ENCODE data around the gene MTERF4.

Gene MTERF4

GRCh38 chr2:241067501-241068135, 34.5 kb downstream of the MTERF4 start:
- no peak for DNase-seq

- DNase-seq: peak in 1 of 2 experiments; percentile 5
Observed at GRCh38 chr2:241066893-241067341, 35.2 kb downstream of the MTERF4 start.

- DNase-seq: no peak
Observed at GRCh38 chr2:241066171-241066892, 35.8 kb downstream of the MTERF4 start.

- DNase-seq: no peak
Observed at GRCh38 chr2:241065355-241065803, 36.7 kb downstream of the MTERF4 start.

GRCh38 chr2:241064802-241065354, 37.2 kb downstream of the MTERF4 start:
- no peak for DNase-seq

- DNase-seq: no peak
Observed at GRCh38 chr2:241064008-241064801, 37.9 kb downstream of the MTERF4 start.

GRCh38 chr2:241063587-241063986, 38.5 kb downstream of the MTERF4 start:
- no peak for DNase-seq

GRCh38 chr2:241063093-241063551, 39.0 kb downstream of the MTERF4 start:
- DNase-seq: no peak

- no peak for DNase-seq
Observed at GRCh38 chr2:241062389-241063092, 39.5 kb downstream of the MTERF4 start.

GRCh38 chr2:241061275-241061674, 40.8 kb downstream of the MTERF4 start:
- DNase-seq: no peak

- DNase-seq: no peak
Observed at GRCh38 chr2:241053576-241054251, 48.4 kb downstream of the MTERF4 start.

- no peak for DNase-seq
Observed at GRCh38 chr2:241052677-241053360, 49.3 kb downstream of the MTERF4 start.

- no peak for DNase-seq
Observed at GRCh38 chr2:241051578-241052487, 50.3 kb downstream of the MTERF4 start.

- DNase-seq: no peak
Observed at GRCh38 chr2:241050624-241051577, 51.2 kb downstream of the MTERF4 start.

GRCh38 chr2:241049739-241050623, 52.1 kb downstream of the MTERF4 start:
- DNase-seq: no peak

- no peak for DNase-seq
Observed at GRCh38 chr2:241048949-241049343, 53.1 kb downstream of the MTERF4 start.

- no peak for DNase-seq
Observed at GRCh38 chr2:241048149-241048948, 53.7 kb downstream of the MTERF4 start.

Measured in Kasumi-1 (cell line).